ENCODE data around the gene AKAIN1.

DNA sequence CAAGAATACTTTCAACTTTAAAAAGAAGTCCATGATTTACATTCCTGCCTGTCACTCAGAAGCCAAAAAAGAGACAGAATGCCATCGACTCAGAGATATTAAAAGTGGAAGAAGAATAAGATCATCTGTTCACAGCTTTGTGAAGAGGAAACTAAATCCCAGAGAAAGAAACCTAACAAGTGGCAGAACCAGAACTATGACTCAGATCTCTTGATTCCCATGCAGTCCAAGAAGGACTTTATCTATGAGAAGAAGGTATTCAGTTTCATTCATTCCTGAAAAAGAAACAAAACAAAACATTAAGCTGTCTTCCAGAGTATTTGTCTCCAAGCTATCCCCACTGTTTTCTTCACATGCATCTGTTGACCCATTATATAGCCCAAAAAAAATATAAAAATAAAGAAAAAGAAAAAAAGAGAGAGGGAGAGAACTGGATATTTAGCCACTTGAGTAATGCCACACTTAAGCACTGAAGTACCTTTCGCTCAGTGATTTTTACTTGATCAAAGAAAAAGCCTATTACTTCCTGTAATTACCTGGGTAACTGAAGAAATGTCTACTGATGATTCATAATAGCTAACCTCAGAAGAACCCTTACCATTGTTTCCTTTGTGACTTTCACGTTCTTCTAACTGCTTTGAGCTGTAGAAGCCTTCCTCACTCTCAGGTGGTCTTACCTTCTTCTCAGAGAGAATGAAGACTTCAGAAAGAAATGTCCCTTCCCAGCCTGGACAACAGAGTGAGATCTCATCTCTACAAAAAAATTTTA is 17.7 kb upstream of the AKAIN1 start:
- TF ChIP-seq EZH2 (IDR thresholded peaks at IDR 0.05), result no peak
- no peak for TF ChIP-seq POLR2AphosphoS5 (IDR thresholded peaks at IDR 0.05; ENCODE audit: borderline replicate concordance, low read depth, low read length)
- no peak for TF ChIP-seq FOXP2 (optimal IDR thresholded peaks at IDR 0.05; ENCODE audit: control extremely low read depth, extremely low read length, insufficient read depth)

All from SK-N-MC (cell line).